HG03565 (cell line): ENCODE results near the gene INAFM2.

Experiments used
- ATAC-seq: cut with Tn5 transposase; IDR thresholded peaks from one replicate; pipeline ENCODE4 v1.9.1; 2021; ENCODE audit warnings: mild to moderate bottlenecking, moderate library complexity; ENCODE audit not compliant: unreplicated experiment

Gene INAFM2

GRCh38 chr15:40287505-40287904 is 36.0 kb upstream of the INAFM2 start:
- ATAC-seq = no peak

GRCh38 chr15:40287968-40288367 is 35.5 kb upstream of the INAFM2 start:
- ATAC-seq = no peak

DNA sequence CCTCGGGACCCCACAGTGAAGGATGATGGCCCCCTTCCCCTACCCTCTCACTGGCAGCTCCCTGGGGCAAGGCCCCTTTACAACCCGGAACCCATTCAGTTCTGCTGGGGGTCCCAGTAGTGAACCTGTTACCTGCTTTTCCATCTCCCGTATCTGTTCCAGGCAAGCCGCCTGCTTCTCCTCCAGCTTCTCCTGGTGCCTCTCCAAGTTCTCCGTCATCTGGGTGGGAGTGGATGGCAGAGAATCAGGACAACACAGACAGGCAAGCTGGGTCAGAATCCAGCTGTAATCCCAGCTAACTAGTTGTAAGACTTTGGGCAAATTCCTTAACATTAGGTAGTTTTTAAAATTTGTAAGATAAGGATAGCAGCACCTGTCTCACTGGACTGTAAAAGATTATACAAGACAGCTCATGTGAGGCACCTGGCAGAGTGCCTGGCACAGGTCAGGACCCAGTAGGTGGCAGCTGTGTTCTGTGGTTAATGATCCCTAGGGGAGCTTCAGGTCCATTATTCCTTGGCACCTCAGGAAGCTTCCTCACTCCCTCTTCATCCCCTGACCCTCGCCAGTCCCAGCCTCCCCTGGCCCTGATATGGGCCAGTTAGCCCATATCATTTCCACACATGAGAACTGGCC is 34.2 kb upstream of the INAFM2 start:
- ATAC-seq = no peak

- no peak for ATAC-seq
Observed at GRCh38 chr15:40290545-40290917, 33.0 kb upstream of the INAFM2 start.

DNA sequence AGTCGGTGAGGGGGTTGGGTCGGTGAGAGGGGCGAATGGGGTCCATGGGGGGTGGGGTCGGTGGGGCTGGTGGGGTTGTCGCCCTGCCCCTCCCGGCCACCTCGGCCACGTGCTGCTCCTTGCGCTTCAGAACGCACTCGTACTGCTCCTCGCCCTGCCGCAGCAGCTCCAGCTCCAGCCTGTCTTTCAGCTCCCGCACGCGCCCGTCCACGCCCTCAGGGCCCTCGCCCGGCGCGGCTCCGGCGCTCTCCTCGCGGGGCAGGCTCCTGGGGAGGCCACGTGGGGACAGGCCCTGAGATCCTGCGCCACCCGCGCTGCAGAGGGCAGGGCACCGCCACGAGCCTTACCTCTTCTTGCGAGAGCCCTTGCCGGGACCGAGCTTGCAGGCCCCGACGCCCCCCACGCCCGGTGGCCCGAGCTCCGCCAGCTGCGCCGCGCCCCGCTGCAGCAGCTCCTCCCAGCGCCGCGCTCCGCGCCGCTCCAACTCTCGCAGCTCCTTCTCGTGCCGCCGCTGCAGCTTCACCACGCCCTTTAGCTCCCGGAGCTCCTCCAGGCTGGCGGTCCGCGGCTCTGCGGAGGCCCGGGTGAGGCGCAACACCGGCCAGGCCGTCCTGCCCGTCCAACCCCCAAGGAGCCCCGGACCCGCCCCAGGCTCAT is 32.4 kb upstream of the INAFM2 start:
- no peak for ATAC-seq

DNA sequence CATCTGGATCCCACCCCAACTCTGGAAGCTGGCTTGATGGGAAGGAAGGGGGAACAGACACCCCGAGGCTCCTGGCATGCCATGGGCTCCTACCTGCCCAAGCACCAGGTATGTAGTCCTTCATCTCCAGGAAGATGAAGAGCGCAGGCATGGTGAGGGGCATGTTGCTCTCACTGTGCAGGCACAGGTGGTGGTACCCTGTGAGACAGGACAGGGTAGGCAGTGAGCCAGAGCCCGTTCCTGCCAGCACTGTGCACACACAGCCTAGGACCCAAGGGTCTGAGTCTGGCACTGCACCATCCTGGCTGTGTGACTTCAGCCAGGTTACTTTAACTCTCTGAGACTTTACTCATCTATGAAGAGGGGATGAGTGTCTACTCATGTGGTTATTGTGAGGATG is 31.2 kb upstream of the INAFM2 start:
- ATAC-seq = no peak

- no peak for ATAC-seq
Observed at GRCh38 chr15:40293006-40293405, 30.5 kb upstream of the INAFM2 start.

GRCh38 chr15:40293905-40294895 is 29.3 kb upstream of the INAFM2 start:
- ATAC-seq = no peak

- no peak for ATAC-seq
Observed at GRCh38 chr15:40295297-40295696, 28.2 kb upstream of the INAFM2 start.

DNA sequence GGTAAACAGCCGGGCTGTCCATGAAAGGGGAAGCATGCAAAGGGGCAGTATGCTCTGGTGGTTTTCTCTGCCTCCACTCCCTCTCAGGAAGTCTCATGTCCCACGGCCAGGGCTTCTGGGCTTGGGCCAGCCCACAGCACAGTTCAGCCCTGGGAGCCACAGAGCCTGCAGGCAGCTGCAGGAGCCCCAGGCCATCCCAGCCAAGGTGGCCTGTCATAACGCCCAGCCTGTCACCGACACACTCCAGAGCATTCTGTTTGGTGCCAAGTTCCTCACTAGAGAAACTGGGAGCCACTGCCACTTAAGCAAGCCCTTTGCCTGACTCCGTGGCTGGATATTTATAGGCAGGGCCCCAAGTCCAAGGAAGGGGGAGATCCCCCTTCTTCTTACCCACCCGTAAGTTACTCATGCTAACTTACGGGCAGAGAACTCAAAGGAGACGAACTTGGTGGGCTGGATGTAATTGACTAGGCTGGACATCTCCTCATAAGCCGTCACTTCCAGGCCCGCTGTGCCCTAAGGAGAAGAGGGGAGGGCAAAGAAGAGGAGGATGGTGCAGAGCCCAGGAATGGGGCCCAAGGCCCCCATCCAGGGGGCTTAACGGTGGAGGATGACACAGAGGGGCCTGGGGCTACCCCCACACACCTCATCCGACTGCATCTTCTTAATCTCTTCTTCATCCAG is 27.5 kb upstream of the INAFM2 start:
- ATAC-seq = no peak

DNA sequence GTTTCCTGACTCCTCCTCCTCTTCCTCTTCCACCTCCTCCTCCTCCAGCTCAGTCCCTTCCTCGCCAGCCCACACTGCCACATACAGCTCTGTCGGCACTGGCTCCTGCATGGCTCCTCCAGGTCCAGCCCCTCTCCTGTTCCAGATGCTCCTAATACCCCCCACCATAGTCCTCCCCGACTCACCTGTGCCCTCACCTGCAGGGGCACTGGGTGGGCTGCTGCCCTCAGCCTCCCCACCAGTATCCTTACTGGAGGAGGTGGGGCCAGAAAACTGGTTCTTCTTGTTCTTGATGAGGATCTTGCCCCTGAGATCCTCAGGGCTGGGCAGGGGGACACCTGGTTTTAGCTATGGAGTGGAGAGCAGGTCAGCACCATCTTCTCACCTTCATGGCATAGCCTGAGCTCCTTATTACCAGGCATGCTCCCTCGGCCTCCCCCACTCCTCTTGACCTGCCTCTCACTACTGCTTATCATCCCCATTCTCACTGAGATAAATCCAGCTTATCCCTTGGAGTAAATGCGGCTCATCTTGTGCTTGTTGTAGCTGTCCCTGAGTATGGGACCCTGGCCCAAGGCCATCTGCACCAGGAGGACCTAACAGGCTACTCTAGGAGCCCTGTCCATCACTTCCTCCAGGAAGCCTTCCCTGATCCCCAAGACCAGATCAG is 26.8 kb upstream of the INAFM2 start:
- no peak for ATAC-seq

- no peak for ATAC-seq
Observed at GRCh38 chr15:40297356-40297755, 26.1 kb upstream of the INAFM2 start.

DNA sequence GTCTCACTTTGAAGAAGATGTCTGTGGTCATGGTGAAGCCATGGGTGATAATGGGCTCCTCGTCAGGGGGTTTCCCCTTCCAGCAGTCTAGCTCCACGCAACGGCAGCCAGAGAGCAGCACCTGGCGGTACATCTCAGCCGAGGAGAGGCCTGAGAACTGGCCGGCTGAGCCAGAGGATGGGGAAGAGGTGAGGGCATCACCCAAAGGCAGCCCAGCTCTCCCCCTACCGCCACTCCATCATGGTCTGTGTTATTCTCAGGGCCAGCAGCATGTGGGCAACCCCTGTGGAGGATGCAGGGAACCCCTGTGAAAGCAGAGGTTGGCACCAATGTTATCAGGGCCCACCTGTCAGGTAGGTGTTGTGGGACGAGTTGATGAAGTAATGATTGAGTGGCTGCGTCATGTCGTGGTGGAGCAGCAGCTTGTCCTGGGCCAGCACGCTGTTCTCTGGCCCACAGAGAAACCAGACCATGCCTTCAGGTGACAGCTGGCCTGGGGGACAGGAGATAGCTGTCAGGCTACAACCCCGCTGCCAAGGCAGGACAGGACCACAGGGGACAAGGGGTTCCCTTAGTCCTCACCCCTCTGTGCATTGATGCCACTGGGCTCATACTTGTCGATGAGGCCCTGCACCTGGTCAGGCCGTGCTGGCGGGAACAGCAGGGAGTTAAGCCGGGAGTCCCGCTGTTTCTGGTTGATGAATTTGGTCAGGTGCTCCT is 25.1 kb upstream of the INAFM2 start:
- ATAC-seq = no peak

DNA sequence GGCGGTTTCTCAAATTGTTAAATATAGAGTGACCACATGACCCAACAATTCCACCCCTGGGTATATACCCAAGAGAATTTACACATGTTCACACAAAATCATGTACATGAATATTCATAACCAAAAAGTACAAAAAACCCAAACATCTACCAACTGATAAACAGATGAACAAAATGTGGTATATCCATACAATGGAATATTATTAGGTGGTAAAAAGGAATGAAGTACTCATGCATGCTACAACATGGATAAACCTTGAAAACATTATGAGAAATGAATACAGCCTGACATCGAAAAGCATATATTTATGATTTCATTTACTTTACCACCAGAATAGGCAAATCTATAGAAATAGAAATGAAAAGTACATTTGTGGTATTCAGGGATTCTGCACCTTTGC is 23.1 kb upstream of the INAFM2 start:
- ATAC-seq = no peak

DNA sequence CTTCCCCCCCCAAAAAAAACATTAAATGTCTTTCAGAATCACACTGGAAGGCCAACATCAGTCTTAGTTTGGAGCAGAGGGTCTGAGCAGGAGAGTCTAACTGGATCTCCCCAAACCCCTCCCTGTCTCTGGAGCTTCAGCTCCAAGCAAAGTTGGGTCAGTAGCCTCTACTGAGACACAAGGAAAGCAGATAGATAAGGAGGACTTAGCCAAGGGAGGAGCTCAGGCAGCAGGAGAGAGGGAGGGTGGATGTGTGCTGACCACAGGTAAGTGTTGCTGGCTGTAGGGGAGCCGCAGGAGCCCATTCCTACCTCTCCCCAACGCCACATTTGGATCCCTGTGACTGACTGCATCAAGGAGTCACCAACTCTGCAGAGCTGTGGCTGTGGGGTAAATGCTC is 22.7 kb upstream of the INAFM2 start:
- no peak for ATAC-seq

GRCh38 chr15:40301467-40302179 is 21.9 kb upstream of the INAFM2 start:
- no peak for ATAC-seq

- ATAC-seq = no peak
Observed at GRCh38 chr15:40302288-40302886, 21.1 kb upstream of the INAFM2 start.

DNA sequence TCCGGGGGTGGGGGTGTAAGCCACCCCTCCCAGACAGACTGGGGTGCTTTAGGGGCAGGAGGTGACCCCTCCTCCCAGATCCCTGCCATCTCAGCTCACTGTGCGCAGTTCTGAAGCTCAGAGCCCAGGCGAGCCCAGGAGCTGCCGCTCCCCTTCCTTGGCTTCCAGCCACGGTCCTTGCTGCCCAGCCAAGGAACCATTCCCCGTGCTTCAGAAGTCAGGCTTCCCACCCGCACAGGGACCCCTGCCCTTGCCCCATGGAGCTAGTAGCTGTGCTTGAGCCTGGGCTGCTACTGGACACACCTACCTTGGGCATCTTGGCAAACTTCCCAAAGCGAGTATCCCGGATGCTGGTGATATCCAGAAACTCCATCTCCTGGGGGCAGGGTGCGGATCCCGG is 20.5 kb upstream of the INAFM2 start:
- no peak for ATAC-seq

GRCh38 chr15:40303576-40303975 is 19.9 kb upstream of the INAFM2 start:
- ATAC-seq = no peak
